ENCODE measurements around the gene BCAT1. TPM values are rescaled to one million over a fixed set of nuclear protein-coding genes. Genes with fewer than 3 reads are reported as not detected.

The BCAT1 gene
- total RNA-seq, 3 donors from 2014 or later (not counting 1 experiment from before 2014, with no cell fraction given), result 0.61 to 4.4 (median 1.3) TPM

GRCh38 chr12:24902511-24903328 lies 46.2 kb downstream of the BCAT1 start:
- peaks cover 17% of the 10 kb centered on the region for H3K4me1 ChIP-seq (ENCODE audit: control insufficient read depth, insufficient read depth, low read length)
- peak in 2 of 3 donors; percentile 45 for ATAC-seq
- H3K4me3 Mint-ChIP-seq, result peak overlapping the region; percentile 71
- H3K9me3 Mint-ChIP-seq, result no peaks in the 10 kb centered on the region
- TF ChIP-seq CTCF (IDR thresholded peaks at IDR 0.05), result no peak
- H3K4me1 Mint-ChIP-seq, result peaks cover 0 to 19% of the 10 kb centered on the region in 2 donors
- peaks cover 7% of the 10 kb centered on the region for H3K27me3 ChIP-seq (ENCODE audit: control insufficient read depth, insufficient read depth, low read length)
- no peaks in the 10 kb centered on the region for H3K9me3 ChIP-seq (ENCODE audit: control insufficient read depth, insufficient read depth, low read length)
- DNase-seq, result peak in 1 of 2 donors; percentile 11
- H3K4me3 ChIP-seq (ENCODE audit: low read length), result peak overlapping the region; percentile 20
- H3K27ac Mint-ChIP-seq, result no peak overlapping the region
- H3K36me3 ChIP-seq (ENCODE audit: control insufficient read depth, insufficient read depth, low read length), result no peaks in the 10 kb centered on the region
- H3K27ac ChIP-seq (ENCODE audit: low read length), result no peak overlapping the region
- no peaks in the 10 kb centered on the region for H3K36me3 Mint-ChIP-seq
- H3K27me3 Mint-ChIP-seq (ENCODE audit: low read depth in 2 of 2), result peaks cover 28 to 32% of the 10 kb centered on the region in 2 donors
- WGBS (ENCODE audit: insufficient coverage), result 1% methylated on average over 74 of the region's 74 CpGs
- intact Hi-C loops (cut with micrococcal nuclease), result no loop called here

- intact Hi-C loops (cut with micrococcal nuclease), result no loop called here
- no peaks in the 10 kb centered on the region for H3K36me3 Mint-ChIP-seq
- H3K36me3 ChIP-seq (ENCODE audit: control insufficient read depth, insufficient read depth, low read length), result no peaks in the 10 kb centered on the region
- WGBS (ENCODE audit: insufficient coverage), result 50% methylated on average over 31 of the region's 33 CpGs
- peaks cover 30 to 32% of the 10 kb centered on the region in 2 donors for H3K27me3 Mint-ChIP-seq (ENCODE audit: low read depth in 2 of 2)
- H3K9me3 ChIP-seq (ENCODE audit: control insufficient read depth, insufficient read depth, low read length), result no peaks in the 10 kb centered on the region
- H3K4me1 Mint-ChIP-seq, result peaks cover 0 to 19% of the 10 kb centered on the region in 2 donors
- no peak for DNase-seq
- H3K27ac Mint-ChIP-seq, result no peak overlapping the region
- peaks cover 17% of the 10 kb centered on the region for H3K4me1 ChIP-seq (ENCODE audit: control insufficient read depth, insufficient read depth, low read length)
- H3K27ac ChIP-seq (ENCODE audit: low read length), result no peak overlapping the region
- ATAC-seq, result no peak
- peaks cover 7% of the 10 kb centered on the region for H3K27me3 ChIP-seq (ENCODE audit: control insufficient read depth, insufficient read depth, low read length)
- peak overlapping the region; percentile 71 for H3K4me3 Mint-ChIP-seq
- no peaks in the 10 kb centered on the region for H3K9me3 Mint-ChIP-seq
- H3K4me3 ChIP-seq (ENCODE audit: low read length), result no peak overlapping the region
- no peak for TF ChIP-seq CTCF (IDR thresholded peaks at IDR 0.05)
Observed at GRCh38 chr12:24901576-24902461, 47.1 kb downstream of the BCAT1 start.

GRCh38 chr12:24900196-24900595 lies 48.7 kb downstream of the BCAT1 start:
- DNase-seq (no peak), ATAC-seq (no peak)
- Mint-ChIP-seq H3K36me3 (no peaks in the 10 kb centered on the region), H3K9me3 (no peaks in the 10 kb centered on the region), H3K4me3 (no peak overlapping the region), H3K27ac (no peak overlapping the region), H3K27me3 (ENCODE audit: low read depth in 2 of 2) (peaks cover 30 to 32% of the 10 kb centered on the region in 2 donors), H3K4me1 (peaks cover 0 to 19% of the 10 kb centered on the region in 2 donors)
- peaks cover 17% of the 10 kb centered on the region for H3K4me1 ChIP-seq (ENCODE audit: control insufficient read depth, insufficient read depth, low read length)
- peaks cover 7% of the 10 kb centered on the region for H3K27me3 ChIP-seq (ENCODE audit: control insufficient read depth, insufficient read depth, low read length)
- no peaks in the 10 kb centered on the region for H3K9me3 ChIP-seq (ENCODE audit: control insufficient read depth, insufficient read depth, low read length)
- 91% methylated on average over 3 of the region's 3 CpGs for WGBS (ENCODE audit: insufficient coverage)
- intact Hi-C loops (cut with micrococcal nuclease), result no loop called here
- TF ChIP-seq CTCF (IDR thresholded peaks at IDR 0.05), result no peak
- H3K4me3 ChIP-seq (ENCODE audit: low read length), result no peak overlapping the region
- no peaks in the 10 kb centered on the region for H3K36me3 ChIP-seq (ENCODE audit: control insufficient read depth, insufficient read depth, low read length)
- no peak overlapping the region for H3K27ac ChIP-seq (ENCODE audit: low read length)

Data from natural killer cell (primary cell).